Stimulated activated naive CD8-positive, alpha-beta T cell treated with anti-CD3 and anti-CD28 coated beads, Interleukin-15, amount 100 ng/mL, for 72 hours (primary cell): ENCODE measurements around the gene NXN.
"Not testable (repeated sequence)": the region's sequence is repeated elsewhere in the genome, so short reads cannot be mapped to it uniquely, and the experiment has no call there.

ENCODE experiments used
- ATAC-seq: fragments of 150-1000 bp; cut with Tn5 transposase; 2 replicates; pipeline ENCODE4 v1.10.0; 2021; ENCODE audit warnings: mild to moderate bottlenecking, moderate library complexity
- DNase-seq, 2 donors: peaks; one replicate each; pipeline ENCODE4 v3.0.0; 2021 to 2022
- H3K27ac Mint-ChIP-seq, 2 donors: one replicate each; pipeline ENCODE4 v1.8.0; 2022; ENCODE audit warnings: mild to moderate bottlenecking in 2 of 2, mixed read lengths in 2 of 2, moderate library complexity in 2 of 2
- H3K27me3 Mint-ChIP-seq: one replicate; pipeline ENCODE4 v1.8.0; 2022; ENCODE audit warnings: mixed read lengths
- H3K4me1 Mint-ChIP-seq: one replicate; pipeline ENCODE4 v1.8.0; 2022; ENCODE audit warnings: mild to moderate bottlenecking, mixed read lengths
- H3K4me3 Mint-ChIP-seq, 2 donors: one replicate each; pipeline ENCODE4 v1.8.0; 2022; ENCODE audit warnings: mild to moderate bottlenecking in 2 of 2, mixed read lengths in 2 of 2, moderate library complexity in 1 of 2
- H3K9me3 Mint-ChIP-seq, 2 donors: one replicate each; pipeline ENCODE4 v1.8.0; 2022; ENCODE audit warnings: mixed read lengths in 2 of 2

NXN gene

DNA sequence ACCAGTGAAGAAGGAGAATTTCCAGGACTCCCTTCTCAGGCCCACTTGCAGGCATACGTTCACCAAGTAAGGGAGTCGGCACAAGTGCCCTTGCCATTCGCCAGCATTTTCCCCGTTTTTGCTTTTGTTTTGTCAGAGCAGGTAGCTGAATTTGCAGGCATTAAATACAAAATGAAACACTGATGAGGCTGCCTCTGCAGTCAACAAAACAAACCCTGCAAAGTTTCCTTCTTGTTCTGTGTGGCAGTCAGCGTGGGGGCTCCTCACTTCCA lies 205.3 kb downstream of the NXN start:
- ATAC-seq (no peak), DNase-seq (no peak)
- Mint-ChIP-seq H3K27ac (peak overlapping the region; percentile 81 to 93), H3K9me3 (no peaks in the 10 kb centered on the region), H3K4me3 (peak overlapping the region; percentile 60 to 65), H3K27me3 (no peaks in the 10 kb centered on the region), H3K4me1 (peaks cover 28% of the 10 kb centered on the region)

- DNase-seq (no peak), ATAC-seq (peak; percentile 66)
- Mint-ChIP-seq H3K4me1 (peaks cover 25% of the 10 kb centered on the region), H3K27ac (peak overlapping the region; percentile 81 to 93), H3K4me3 (peak overlapping the region; percentile 60 to 65), H3K9me3 (no peaks in the 10 kb centered on the region), H3K27me3 (no peaks in the 10 kb centered on the region)
These were observed 205.9 kb downstream of the NXN start for GRCh38 chr17:773467-774312.

- H3K9me3 Mint-ChIP-seq, result no peaks in the 10 kb centered on the region
- H3K27ac Mint-ChIP-seq, result no peak overlapping the region
- ATAC-seq (no peak), DNase-seq (no peak)
- H3K4me1 Mint-ChIP-seq, result peaks cover 22% of the 10 kb centered on the region
- H3K27me3 Mint-ChIP-seq, result no peaks in the 10 kb centered on the region
- H3K4me3 Mint-ChIP-seq, result peak overlapping the region in 1 of 2 donors; percentile 65
These were observed 206.6 kb downstream of the NXN start for GRCh38 chr17:773016-773415.

DNA sequence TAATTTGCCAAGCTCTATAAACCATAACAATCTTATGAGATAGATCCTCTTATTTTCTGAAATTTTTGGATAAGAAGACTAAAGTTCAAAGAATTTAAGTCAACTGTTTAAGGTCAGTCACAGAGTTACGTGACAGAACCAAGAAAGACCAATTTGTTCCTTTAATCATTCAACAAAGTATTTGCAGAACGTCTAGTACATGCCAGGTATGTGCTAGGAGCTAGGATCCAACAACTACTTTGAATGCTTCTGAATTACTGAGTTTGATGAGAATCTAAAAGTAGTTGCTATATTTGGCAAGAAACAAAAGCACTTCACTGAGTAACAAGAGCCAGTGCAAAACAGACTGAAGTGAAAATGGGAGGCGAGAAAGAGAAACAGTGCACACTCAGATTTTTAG lies 212.5 kb downstream of the NXN start:
- ATAC-seq (no peak), DNase-seq (no peak)
- H3K27ac Mint-ChIP-seq, result peak overlapping the region in 1 of 2 donors; percentile 16
- no peaks in the 10 kb centered on the region for H3K9me3 Mint-ChIP-seq
- H3K27me3 Mint-ChIP-seq, result no peaks in the 10 kb centered on the region
- H3K4me3 Mint-ChIP-seq, result no peak overlapping the region
- no peaks in the 10 kb centered on the region for H3K4me1 Mint-ChIP-seq

GRCh38 chr17:760371-760770 lies 219.2 kb downstream of the NXN start:
- Mint-ChIP-seq H3K9me3 (no peaks in the 10 kb centered on the region), H3K4me3 (no peak overlapping the region), H3K27ac (no peak overlapping the region), H3K4me1 (no peaks in the 10 kb centered on the region), H3K27me3 (no peaks in the 10 kb centered on the region)
- ATAC-seq, result no peak
- DNase-seq, result no peak

- H3K27me3 Mint-ChIP-seq, result no peaks in the 10 kb centered on the region
These were observed 219.6 kb downstream of the NXN start for GRCh38 chr17:759964-760363.

DNA sequence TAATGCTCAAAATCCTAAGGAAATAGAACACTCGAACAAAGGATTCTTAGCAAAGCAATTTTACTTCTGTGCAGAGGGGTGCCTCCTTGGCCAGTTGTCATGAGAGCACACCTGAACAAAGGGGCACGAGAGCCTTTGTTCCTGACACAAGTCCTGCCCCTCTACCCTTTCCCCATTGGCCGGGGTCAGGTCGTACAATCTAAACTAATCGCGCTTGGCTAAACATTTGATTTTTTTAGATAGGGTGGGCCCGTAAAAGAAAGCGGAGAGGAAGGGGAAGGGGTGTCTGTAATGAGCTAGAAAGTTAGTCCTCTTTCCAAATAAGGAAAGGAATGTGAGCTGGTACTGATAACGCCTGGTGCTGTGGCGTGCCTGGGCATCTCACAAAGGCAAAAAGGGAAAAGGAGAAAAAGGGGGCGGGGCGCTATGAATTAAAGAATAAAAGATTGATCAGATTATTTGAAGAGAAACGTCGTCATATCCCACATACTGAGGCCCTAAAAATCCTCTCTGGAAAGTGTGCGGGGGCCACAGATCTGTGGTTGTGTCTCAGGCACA lies 223.5 kb downstream of the NXN start:
- H3K27ac Mint-ChIP-seq, H3K27me3 Mint-ChIP-seq, H3K9me3 Mint-ChIP-seq, H3K4me3 Mint-ChIP-seq, ATAC-seq, DNase-seq: not testable (repeated sequence)
- H3K4me1 Mint-ChIP-seq, result peaks cover 16% of the 10 kb centered on the region

More at GRCh38 chr17:759964-760363, 219.6 kb downstream of the NXN start:
- Mint-ChIP-seq H3K4me1 (no peaks in the 10 kb centered on the region), H3K4me3 (no peak overlapping the region), H3K9me3 (no peaks in the 10 kb centered on the region), H3K27ac (no peak overlapping the region)
- DNase-seq (no peak), ATAC-seq (no peak)

DNA sequence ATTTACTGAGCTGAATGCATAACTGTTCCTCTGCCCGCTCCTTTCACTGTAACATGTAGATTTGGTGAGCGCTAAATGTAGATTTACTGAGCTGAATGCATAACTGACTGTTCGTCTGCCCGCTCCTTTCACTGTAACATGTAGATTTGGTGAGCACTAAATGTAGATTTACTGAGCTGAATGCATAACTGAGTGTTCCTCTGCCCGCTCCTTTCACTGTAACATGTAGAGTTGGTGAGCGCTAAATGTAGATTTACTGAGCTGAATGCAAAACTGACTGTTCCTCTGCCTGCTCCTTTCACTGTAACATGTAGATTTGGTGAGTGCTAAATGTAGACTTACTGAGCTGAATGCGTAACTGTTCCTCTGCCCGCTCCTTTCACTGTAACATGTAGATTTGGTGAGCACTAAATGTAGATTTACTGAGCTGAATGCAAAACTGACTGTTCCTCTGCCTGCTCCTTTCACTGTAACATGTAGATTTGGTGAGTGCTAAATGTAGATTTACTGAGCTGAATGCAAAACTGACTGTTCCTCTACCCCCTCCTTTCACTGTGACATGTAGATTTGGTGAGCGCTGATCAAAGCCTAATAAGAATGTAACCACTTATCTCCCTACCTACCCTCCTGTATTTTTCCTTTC lies 224.1 kb downstream of the NXN start:
- not testable (repeated sequence) for DNase-seq, H3K27ac Mint-ChIP-seq, H3K4me3 Mint-ChIP-seq, H3K27me3 Mint-ChIP-seq, ATAC-seq, H3K9me3 Mint-ChIP-seq
- peaks cover 22% of the 10 kb centered on the region for H3K4me1 Mint-ChIP-seq

- DNase-seq (no peak), ATAC-seq (no peak)
- Mint-ChIP-seq H3K9me3 (peaks cover 4 to 7% of the 10 kb centered on the region in 2 donors), H3K27me3 (no peaks in the 10 kb centered on the region), H3K27ac (peak overlapping the region; percentile 4 to 59), H3K4me3 (peak overlapping the region; percentile 53 to 62), H3K4me1 (peaks cover 35% of the 10 kb centered on the region)
These were observed 226.2 kb downstream of the NXN start for GRCh38 chr17:753418-753817.

DNA sequence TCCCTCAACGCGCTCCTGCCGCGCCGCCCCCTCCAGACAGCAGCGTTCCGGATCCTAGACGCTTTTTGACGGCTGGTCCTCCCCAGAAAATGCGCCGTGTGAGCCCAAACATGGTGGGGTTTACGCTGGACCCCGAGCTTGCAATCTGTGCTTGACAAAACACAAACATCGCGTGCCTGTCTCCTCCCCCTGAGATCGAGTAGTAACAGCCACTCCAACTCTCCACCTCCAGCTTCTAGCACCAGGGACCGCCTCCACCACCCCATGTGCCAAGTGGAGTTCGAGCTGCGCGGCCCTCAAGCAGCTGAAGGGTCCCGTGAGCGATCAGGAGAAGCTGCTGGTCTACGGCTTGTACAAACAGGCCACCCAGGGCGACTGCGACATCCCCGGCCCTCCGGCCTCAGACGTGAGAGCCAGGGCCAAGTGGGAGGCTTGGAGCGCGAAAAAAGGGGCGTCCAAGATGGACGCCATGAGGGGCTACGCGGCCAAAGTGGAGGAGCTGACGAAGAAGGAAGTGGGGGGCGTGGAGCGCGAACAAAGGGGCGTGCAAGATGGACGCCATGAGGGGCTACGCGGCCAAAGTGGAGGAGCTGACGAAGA lies 226.9 kb downstream of the NXN start:
- DNase-seq (peak in 1 of 2 donors; percentile 45), ATAC-seq (peak; percentile 21)
- Mint-ChIP-seq H3K4me3 (peak overlapping the region; percentile 93 to 99), H3K9me3 (peaks cover 7 to 10% of the 10 kb centered on the region in 2 donors), H3K4me1 (peaks cover 42% of the 10 kb centered on the region), H3K27ac (peak overlapping the region; percentile 97), H3K27me3 (no peaks in the 10 kb centered on the region)

- Mint-ChIP-seq H3K4me3 (peak within 1 kb of the TSS; percentile 93 to 99), H3K4me1 (peaks cover 46% of the 10 kb centered on the region), H3K9me3 (peaks cover 7 to 10% of the 10 kb centered on the region in 2 donors), H3K27me3 (no peaks in the 10 kb centered on the region), H3K27ac (peak within 1 kb of the TSS; percentile 97 to 99)
- ATAC-seq (peak; percentile 92), DNase-seq (peak; percentile 98 to 100)
These were observed 227.5 kb downstream of the NXN start, which contains the start of gene GEMIN4 for GRCh38 chr17:752002-752619. TSS of gene GEMIN4 (minus strand) at chr17:752264. CDS start at chr17:752142, 122 bp downstream.

- Mint-ChIP-seq H3K4me1 (peaks cover 50% of the 10 kb centered on the region), H3K9me3 (peaks cover 7 to 10% of the 10 kb centered on the region in 2 donors), H3K27ac (peak overlapping the region; percentile 97 to 99), H3K27me3 (no peaks in the 10 kb centered on the region), H3K4me3 (peak overlapping the region; percentile 93 to 99)
- DNase-seq (peak; percentile 65 to 68), ATAC-seq (peak; percentile 67)
These were observed 228.1 kb downstream of the NXN start for GRCh38 chr17:751269-752001.

DNA sequence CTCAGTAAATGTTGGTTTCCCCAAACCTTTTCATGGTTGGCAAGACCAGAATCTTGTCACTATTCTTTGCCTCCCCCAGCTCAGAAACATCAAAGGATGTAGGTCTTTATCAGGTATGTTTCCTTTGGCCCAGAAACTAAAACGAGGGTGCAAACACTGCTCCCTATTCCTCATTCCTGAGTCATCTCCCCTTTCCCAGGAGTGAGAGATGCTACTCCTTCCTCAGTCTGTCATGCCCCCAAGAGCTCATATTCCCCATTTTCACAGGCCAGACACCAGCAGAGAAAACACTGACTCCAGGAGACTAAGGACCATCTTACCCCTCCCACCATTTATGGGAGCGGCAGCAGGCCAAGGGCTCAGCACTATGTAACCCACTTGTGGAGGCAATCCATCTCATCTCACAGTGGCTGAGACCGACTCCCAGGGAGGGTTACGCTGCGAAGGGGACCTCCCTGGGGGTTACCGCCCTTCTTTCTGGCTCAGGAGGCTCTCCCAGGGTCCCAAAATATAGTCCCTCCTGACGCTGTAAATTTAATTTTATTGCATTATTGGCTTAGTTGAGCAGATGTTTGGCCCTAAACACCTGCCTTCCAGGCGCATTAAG lies 229.0 kb downstream of the NXN start:
- ATAC-seq (no peak), DNase-seq (no peak)
- Mint-ChIP-seq H3K27ac (peak overlapping the region; percentile 97 to 99), H3K27me3 (no peaks in the 10 kb centered on the region), H3K9me3 (peaks cover 7 to 10% of the 10 kb centered on the region in 2 donors), H3K4me1 (peaks cover 52% of the 10 kb centered on the region), H3K4me3 (peak overlapping the region; percentile 93 to 99)

DNA sequence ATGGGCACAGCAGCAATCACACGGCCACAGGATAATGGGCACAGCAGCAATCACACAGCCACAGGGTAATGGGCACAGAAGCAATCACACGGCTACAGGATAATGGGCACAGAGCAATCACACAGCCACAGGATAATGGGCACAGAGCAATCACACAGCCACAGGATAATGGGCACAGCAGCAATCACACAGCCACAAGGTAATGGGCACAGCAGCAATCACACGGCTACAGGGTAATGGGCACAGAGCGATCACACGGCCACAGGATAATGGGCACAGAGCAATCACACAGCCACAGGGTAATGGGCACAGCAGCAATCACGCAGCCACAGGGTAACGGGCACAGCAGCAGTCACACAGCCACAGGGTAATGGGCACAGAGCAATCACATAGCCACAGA lies 230.2 kb downstream of the NXN start:
- peak overlapping the region in 1 of 2 donors; percentile 59 for H3K27ac Mint-ChIP-seq
- ATAC-seq, H3K9me3 Mint-ChIP-seq, DNase-seq, H3K27me3 Mint-ChIP-seq: not testable (repeated sequence)
- peaks cover 62% of the 10 kb centered on the region for H3K4me1 Mint-ChIP-seq
- peak overlapping the region; percentile 20 to 93 for H3K4me3 Mint-ChIP-seq
